ENCODE results near the gene FCGR2B.

FCGR2B gene

DNA sequence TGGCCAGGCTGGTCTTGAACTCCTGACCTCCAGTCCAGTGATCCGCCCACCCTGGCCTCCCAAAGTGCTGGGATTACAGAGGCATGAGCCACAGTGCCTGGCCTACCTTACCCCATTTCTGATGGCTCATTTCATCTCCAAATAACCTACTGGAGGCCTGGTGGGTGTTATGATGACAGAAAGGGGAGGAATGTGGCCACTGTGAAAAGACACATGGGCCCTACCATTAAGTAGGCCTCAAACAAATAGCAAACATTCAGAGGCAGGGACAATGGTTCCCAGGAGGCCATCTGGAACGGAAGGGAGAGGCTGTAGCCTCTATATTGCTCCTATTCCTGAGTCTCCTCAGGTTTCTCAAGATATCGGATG is 43.2 kb downstream of the FCGR2B start:
- peak overlapping the region in 4 of 11 experiments; percentile 0 to 20 (median 12); a peak in 4 of 22 replicates for H3K27ac ChIP-seq
- H3K4me1 ChIP-seq: peaks cover 16 to 59% (median 42%) of the 10 kb centered on the region in 10 experiments
- H3K9me3 ChIP-seq (replicated peaks in 1 of 11): no peaks in the 10 kb centered on the region
- peak overlapping the region; percentile 45 to 76 (median 58) for H3K4me2 ChIP-seq
- H3K27me3 ChIP-seq: peaks cover 0 to 99% (median 0%) of the 10 kb centered on the region in 11 experiments; a peak in 7 of 22 replicates
- no peak overlapping the region; a peak in 1 of 20 replicates for H3K4me3 ChIP-seq
- peaks cover 0 to 8% (median 0%) of the 10 kb centered on the region in 11 experiments; a peak in 2 of 22 replicates for H4K20me1 ChIP-seq
- H3K36me3 ChIP-seq: no peaks in the 10 kb centered on the region
- TF ChIP-seq Cebpa-rat (IDR thresholded peaks at IDR 0.05): no peak
- no peak overlapping the region for H3K9ac ChIP-seq

DNA sequence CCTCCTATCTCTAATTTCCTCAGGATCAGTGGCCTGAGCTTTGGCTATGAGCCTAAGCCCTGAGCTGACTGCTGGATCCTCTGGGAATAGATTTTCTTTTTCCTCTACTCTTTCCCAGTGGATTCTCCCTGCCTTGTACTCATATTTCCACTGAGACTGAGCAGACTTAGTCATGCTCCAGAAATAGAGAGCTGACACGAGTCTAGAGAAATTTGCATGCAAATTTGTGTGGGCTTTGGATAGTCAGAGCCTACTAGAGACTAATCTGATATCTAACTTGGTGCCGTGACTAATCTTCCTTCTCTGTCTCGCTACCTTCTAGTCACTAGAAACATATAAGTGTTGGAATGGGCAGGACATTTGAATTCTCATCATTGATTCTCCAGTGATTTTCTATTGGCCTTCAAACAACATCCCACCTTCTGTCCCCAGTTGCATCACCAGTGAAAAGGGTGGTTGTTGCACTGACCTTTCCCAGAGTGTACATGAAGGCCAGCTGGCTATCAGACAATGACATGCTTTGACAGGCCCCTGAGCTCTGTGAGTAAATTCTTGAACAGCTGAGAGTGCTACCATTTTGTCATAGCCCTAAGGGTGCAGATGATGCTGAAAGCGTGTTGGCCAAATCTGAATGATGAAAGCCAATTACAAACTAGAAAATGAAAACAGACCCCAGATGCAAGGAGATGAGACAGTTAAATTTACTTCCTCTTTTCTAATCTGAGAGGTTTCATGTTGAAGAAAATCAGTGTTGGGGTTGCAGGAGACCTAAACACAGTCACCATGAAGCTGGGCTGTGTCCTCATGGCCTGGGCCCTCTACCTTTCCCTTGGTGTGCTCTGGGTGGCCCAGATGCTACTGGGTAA is 43.8 kb downstream of the FCGR2B start, which contains the start of gene FCRLA:
TSS of gene FCRLA (plus strand) at position 748 of the 866 bp plus-strand sequence. CDS start at position 784, 36 bp downstream.
- Histone ChIP-seq H3K4me1 (peaks cover 16 to 61% (median 42%) of the 10 kb centered on the region in 10 experiments), H3K27me3 (peaks cover 0 to 100% (median 0%) of the 10 kb centered on the region in 11 experiments; a peak in 7 of 22 replicates), H4K20me1 (peaks cover 0 to 10% (median 0%) of the 10 kb centered on the region in 11 experiments; a peak in 2 of 22 replicates), H3K27ac (peak within 1 kb of the TSS in 5 of 11 experiments; percentile 6 to 33 (median 17); a peak in 7 of 22 replicates), H3K4me2 (peak within 1 kb of the TSS; percentile 45 to 76 (median 58)), H3K9ac (no peak within 1 kb of the TSS), H3K36me3 (no peaks in the 10 kb centered on the region), H3K9me3 (replicated peaks in 1 of 11) (no peaks in the 10 kb centered on the region), H3K4me3 (no peak within 1 kb of the TSS; a peak in 1 of 20 replicates)
- TF ChIP-seq Cebpa-rat (IDR thresholded peaks at IDR 0.05): no peak

DNA sequence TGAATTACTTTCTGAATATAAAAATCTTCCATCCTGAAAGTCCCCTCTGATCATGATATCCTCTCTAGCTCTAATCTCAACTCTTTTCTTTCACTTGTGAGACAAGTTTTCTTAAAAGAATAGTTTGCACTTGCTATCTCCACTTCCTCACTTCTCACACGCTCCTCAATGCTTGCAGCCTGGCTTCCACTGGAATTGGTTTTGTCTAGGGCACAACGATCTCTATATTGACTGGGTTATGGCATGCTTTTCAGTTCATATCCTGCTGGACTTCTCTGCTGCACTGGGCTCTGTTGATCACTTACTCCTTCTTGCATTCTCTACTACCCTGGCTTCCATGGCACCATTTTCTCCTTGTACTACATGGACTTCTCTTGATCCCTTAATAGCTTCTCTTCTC is 44.6 kb downstream of the FCGR2B start:
- Histone ChIP-seq H3K36me3 (no peaks in the 10 kb centered on the region), H3K27ac (peak overlapping the region in 1 of 11 experiments; percentile 20; a peak in 1 of 22 replicates), H3K27me3 (peaks cover 0 to 100% (median 0%) of the 10 kb centered on the region in 11 experiments; a peak in 7 of 22 replicates), H3K9me3 (replicated peaks in 1 of 11) (no peaks in the 10 kb centered on the region), H3K4me3 (no peak overlapping the region), H4K20me1 (peaks cover 0 to 16% (median 0%) of the 10 kb centered on the region in 11 experiments; a peak in 2 of 22 replicates), H3K9ac (no peak overlapping the region), H3K4me2 (peak overlapping the region in 10 of 11 experiments; percentile 45 to 76 (median 57); a peak in 18 of 22 replicates), H3K4me1 (peaks cover 16 to 61% (median 42%) of the 10 kb centered on the region in 10 experiments)
- TF ChIP-seq Cebpa-rat (IDR thresholded peaks at IDR 0.05): no peak

DNA sequence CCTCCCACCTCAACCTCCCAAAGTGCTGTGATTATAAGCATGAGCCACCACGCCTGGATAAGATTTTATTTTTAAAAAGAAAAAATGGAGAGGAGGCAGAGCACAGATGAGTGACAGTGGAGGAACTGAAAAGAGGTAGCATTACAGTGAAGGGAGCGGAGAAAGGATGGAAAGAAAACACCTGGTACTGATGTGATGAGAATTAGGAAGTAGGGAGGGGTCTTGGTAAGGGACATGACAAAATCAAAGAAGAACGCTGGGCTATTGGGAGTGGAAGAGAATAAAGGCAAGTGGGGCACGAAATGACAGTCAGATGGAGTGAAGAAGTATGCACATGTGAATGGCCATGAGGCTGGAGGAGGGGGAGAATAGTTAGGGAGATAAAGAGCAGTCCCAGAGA is 46.4 kb downstream of the FCGR2B start:
- peaks cover 0 to 16% (median 0%) of the 10 kb centered on the region in 11 experiments; a peak in 2 of 22 replicates for H4K20me1 ChIP-seq
- no peaks in the 10 kb centered on the region for H3K36me3 ChIP-seq
- no peak overlapping the region for H3K9ac ChIP-seq
- no peak for TF ChIP-seq Cebpa-rat (IDR thresholded peaks at IDR 0.05)
- H3K9me3 ChIP-seq (replicated peaks in 1 of 11): no peaks in the 10 kb centered on the region
- H3K4me2 ChIP-seq: peak overlapping the region in 6 of 11 experiments; percentile 1 to 46 (median 20); a peak in 8 of 22 replicates
- no peak overlapping the region for H3K27ac ChIP-seq
- peaks cover 16 to 61% (median 42%) of the 10 kb centered on the region in 10 experiments for H3K4me1 ChIP-seq
- no peak overlapping the region for H3K4me3 ChIP-seq
- H3K27me3 ChIP-seq: peaks cover 0 to 100% (median 0%) of the 10 kb centered on the region in 11 experiments; a peak in 7 of 22 replicates

DNA sequence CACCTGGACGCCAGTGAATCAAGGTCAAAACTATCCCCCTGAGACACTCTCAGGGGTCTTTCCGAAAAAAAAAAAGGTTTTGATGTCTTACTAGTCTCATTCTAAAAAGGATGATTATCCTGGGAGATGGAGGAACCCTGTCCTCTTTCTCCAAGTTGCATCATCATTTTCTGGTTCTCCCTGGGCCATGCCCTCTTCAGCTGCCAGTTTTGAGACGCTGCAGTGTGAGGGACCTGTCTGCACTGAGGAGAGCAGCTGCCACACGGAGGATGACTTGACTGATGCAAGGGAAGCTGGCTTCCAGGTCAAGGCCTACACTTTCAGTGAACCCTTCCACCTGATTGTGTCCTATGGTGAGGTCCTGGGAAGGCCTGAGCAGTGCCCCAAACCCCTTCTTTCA is 47.6 kb downstream of the FCGR2B start:
- Histone ChIP-seq H3K4me2 (peak overlapping the region in 7 of 11 experiments; percentile 3 to 40 (median 22); a peak in 12 of 22 replicates), H3K36me3 (no peaks in the 10 kb centered on the region), H3K9ac (no peak overlapping the region), H3K27me3 (peaks cover 0 to 100% (median 0%) of the 10 kb centered on the region in 11 experiments; a peak in 7 of 22 replicates), H3K27ac (no peak overlapping the region), H4K20me1 (peaks cover 0 to 16% (median 0%) of the 10 kb centered on the region in 11 experiments; a peak in 2 of 22 replicates), H3K4me1 (peaks cover 16 to 50% (median 32%) of the 10 kb centered on the region in 10 experiments), H3K9me3 (replicated peaks in 1 of 11) (no peaks in the 10 kb centered on the region), H3K4me3 (no peak overlapping the region)
- no peak for TF ChIP-seq Cebpa-rat (IDR thresholded peaks at IDR 0.05)

DNA sequence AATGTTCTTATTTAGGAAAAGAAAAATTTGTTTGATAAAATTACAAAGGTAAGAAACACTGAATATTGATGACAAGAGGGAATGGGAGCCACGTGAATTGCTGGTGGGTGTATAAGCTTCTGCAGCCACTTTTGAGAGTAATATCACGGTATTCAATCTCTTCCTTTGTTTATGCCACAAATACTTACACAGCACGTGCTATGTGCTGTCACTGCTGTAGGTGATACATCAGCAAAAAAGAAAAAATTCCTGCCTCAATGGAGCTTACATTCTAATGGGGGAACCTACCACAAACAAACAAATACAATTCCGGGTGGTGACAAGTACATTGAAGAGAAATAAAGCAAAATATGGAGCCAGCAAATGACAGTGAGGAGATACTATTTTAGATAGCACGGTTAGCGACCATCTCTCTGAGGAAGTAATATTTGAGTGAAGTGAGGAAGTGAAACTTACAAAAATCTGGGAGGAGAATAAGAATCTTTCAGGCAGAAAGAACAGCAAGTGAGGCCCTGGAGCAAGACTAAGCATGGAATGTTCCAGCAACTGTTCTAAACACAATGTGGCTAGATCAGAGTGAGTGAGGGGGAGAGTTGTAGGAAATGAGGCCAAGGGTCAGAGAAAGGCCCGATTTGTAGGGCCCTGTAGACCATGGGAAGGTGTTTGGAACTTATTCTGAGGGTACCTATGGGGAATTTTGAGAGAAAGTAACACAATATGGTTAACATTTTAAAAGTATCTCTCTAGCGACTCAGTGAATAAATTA is 55.8 kb downstream of the FCGR2B start:
- Histone ChIP-seq H3K9ac (no peak overlapping the region), H3K27me3 (peaks cover 0 to 99% (median 0%) of the 10 kb centered on the region in 11 experiments; a peak in 8 of 22 replicates), H3K4me2 (peak overlapping the region; percentile 51 to 79 (median 71)), H3K36me3 (no peaks in the 10 kb centered on the region), H3K27ac (peak overlapping the region in 5 of 11 experiments; percentile 34 to 54 (median 42); a peak in 6 of 22 replicates), H3K9me3 (replicated peaks in 1 of 11) (no peaks in the 10 kb centered on the region), H3K4me1 (peaks cover 30 to 54% (median 43%) of the 10 kb centered on the region in 10 experiments), H3K4me3 (no peak overlapping the region; a peak in 1 of 20 replicates), H4K20me1 (peaks cover 0 to 35% (median 0%) of the 10 kb centered on the region in 11 experiments; a peak in 5 of 22 replicates)
- no peak for TF ChIP-seq Cebpa-rat (IDR thresholded peaks at IDR 0.05)

DNA sequence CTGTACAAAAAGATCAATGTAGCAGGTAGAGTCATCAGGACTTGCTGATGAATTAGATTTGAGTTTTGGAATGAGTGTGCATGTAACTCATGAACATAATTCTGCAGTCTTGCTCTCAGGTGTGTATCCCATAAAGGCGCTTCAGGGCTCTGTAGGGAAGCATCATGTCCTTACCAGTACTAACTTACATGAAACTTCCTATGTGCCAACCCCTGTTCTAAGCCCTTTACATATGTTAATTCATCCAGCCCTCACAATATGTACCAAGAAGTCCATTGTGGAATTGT is 56.3 kb downstream of the FCGR2B start:
- Histone ChIP-seq H4K20me1 (peaks cover 0 to 37% (median 0%) of the 10 kb centered on the region in 11 experiments; a peak in 5 of 22 replicates), H3K4me3 (no peak overlapping the region), H3K36me3 (no peaks in the 10 kb centered on the region), H3K4me1 (peaks cover 30 to 54% (median 43%) of the 10 kb centered on the region in 10 experiments), H3K9ac (no peak overlapping the region), H3K9me3 (replicated peaks in 1 of 11) (no peaks in the 10 kb centered on the region), H3K27me3 (peaks cover 0 to 99% (median 0%) of the 10 kb centered on the region in 11 experiments; a peak in 8 of 22 replicates), H3K27ac (peak overlapping the region in 2 of 11 experiments; percentile 11 to 54; a peak in 1 of 22 replicates), H3K4me2 (peak overlapping the region; percentile 51 to 79 (median 71))
- TF ChIP-seq Cebpa-rat (IDR thresholded peaks at IDR 0.05): no peak

DNA sequence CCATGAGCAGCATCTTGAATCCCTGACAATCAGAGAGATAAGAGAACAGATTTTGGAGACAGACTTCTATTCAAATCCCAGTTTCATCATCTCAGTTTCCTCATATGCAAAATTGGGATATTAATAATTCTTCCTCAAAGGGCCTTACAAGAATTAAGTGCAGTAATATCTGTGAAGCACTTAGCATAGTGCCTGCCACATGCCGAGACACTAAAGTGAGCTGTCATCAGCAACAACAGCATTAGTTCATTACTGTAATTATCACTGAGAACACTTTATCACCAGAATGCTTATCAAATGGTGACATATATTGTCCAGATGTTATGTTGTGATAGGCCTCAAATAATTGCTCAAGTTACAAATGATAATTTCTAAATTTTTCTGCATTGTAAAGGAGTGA is 57.5 kb downstream of the FCGR2B start:
- H3K27ac ChIP-seq: no peak overlapping the region
- no peak for TF ChIP-seq Cebpa-rat (IDR thresholded peaks at IDR 0.05)
- H3K9ac ChIP-seq: no peak overlapping the region
- peaks cover 0 to 41% (median 0%) of the 10 kb centered on the region in 11 experiments; a peak in 5 of 22 replicates for H4K20me1 ChIP-seq
- H3K27me3 ChIP-seq: peaks cover 0 to 99% (median 0%) of the 10 kb centered on the region in 11 experiments; a peak in 8 of 22 replicates
- H3K4me1 ChIP-seq: peaks cover 40 to 57% (median 47%) of the 10 kb centered on the region in 10 experiments
- H3K4me3 ChIP-seq: no peak overlapping the region
- H3K4me2 ChIP-seq: peak overlapping the region in 7 of 11 experiments; percentile 3 to 76 (median 27); a peak in 7 of 22 replicates
- no peaks in the 10 kb centered on the region for H3K36me3 ChIP-seq
- no peaks in the 10 kb centered on the region for H3K9me3 ChIP-seq (replicated peaks in 1 of 11)
